GM18873 (cell line): ENCODE data around the gene GDAP1L1.

Experiments used
- ATAC-seq: cut with Tn5 transposase; IDR thresholded peaks from one replicate; pipeline ENCODE4 v1.9.1; 2021; ENCODE audit warnings: mild to moderate bottlenecking, moderate library complexity, moderate number of reproducible peaks; ENCODE audit not compliant: unreplicated experiment, low FRiP score

Gene GDAP1L1

GRCh38 chr20:44247131-44247571 is at the start of gene GDAP1L1:
GDAP1L1 (plus strand) TSS chr20:44247308; CDS start chr20:44247335, 27 bp downstream.
- no peak for ATAC-seq

GRCh38 chr20:44198872-44199271 is 48.2 kb upstream of the GDAP1L1 start:
- no peak for ATAC-seq

DNA sequence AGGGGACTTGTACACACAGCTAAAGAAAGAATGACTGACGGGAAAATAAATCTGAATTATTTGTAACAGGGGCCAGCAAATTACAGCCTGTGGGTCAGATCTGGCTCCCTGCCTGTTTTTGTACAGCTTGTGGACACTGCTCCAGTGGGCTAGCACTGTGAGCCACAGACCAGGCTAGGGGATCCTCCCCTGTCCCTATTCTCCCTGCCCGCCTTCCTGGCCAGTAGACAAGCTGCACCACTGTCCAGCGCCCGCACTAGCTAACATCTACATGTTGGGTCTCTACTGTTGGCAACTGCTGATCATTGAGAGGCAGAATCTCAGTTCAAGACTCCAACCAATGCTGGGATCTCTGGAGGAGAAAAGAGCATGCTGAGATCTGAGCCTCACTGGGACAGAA is 47.2 kb upstream of the GDAP1L1 start:
- no peak for ATAC-seq

GRCh38 chr20:44200371-44200770 is 46.7 kb upstream of the GDAP1L1 start:
- no peak for ATAC-seq

DNA sequence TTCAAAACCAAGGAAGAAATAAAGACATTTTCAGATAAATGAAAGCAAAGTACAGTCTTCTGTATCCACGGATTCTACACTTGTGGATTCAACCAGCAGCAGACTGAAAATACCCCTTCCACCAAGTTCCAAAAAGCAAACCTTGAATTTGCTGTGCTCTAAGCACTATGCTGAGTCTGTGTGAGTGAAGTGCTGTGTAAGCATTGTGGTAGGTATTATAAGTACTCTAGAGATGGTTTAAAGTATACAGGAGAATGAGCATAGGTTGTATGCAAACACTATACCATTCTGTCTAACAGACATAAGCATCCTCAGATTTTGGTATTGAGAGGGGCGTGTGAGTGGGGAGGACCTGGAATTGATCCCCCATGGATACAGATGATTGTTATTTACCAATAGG is 46.1 kb upstream of the GDAP1L1 start:
- no peak for ATAC-seq

- ATAC-seq, result no peak
Observed at GRCh38 chr20:44203161-44203560, 43.9 kb upstream of the GDAP1L1 start.

- no peak for ATAC-seq
Observed at GRCh38 chr20:44204156-44204831, 42.8 kb upstream of the GDAP1L1 start.

DNA sequence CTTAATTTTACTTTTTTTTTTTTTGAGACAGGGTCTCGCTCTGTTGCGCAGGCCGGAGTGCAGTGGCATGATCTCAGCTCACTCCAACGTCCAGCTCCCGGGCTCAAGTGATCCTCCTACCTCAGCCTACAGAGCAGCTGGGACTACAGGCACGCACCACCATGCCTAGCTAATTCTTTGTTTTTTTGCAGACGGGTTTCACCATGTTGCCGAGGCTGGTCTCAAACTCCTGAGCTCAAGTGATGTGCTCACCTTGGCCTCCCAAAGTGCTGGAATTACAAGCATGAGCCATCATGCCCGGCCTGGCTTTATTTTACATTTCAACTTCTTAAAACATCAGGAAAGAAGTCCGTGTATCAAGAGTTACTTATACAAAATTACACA is 42.3 kb upstream of the GDAP1L1 start:
- ATAC-seq, result no peak

DNA sequence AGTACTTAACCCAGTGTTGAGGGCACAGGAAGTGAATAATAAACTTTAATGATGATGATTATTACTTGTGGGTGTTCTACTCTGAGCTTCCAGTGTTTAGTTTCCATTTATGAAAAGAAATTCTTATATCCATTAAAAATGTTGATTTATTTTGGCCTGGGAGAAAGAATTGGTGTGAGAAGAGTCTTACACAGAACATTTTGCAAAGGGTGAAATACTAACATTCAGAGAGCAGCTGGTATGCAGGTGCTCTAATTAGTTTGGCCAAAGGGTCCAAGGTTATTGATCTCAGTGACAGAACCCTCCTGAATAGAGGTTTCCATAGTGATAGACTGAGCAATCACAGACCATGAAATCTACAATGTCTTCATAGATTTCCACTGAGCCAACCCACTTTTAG is 41.0 kb upstream of the GDAP1L1 start:
- ATAC-seq, result no peak

GRCh38 chr20:44207126-44207723 is 39.9 kb upstream of the GDAP1L1 start:
- ATAC-seq, result no peak

GRCh38 chr20:44208165-44208564 is 38.9 kb upstream of the GDAP1L1 start:
- ATAC-seq, result no peak

GRCh38 chr20:44208770-44209169 is 38.3 kb upstream of the GDAP1L1 start:
- ATAC-seq, result no peak

DNA sequence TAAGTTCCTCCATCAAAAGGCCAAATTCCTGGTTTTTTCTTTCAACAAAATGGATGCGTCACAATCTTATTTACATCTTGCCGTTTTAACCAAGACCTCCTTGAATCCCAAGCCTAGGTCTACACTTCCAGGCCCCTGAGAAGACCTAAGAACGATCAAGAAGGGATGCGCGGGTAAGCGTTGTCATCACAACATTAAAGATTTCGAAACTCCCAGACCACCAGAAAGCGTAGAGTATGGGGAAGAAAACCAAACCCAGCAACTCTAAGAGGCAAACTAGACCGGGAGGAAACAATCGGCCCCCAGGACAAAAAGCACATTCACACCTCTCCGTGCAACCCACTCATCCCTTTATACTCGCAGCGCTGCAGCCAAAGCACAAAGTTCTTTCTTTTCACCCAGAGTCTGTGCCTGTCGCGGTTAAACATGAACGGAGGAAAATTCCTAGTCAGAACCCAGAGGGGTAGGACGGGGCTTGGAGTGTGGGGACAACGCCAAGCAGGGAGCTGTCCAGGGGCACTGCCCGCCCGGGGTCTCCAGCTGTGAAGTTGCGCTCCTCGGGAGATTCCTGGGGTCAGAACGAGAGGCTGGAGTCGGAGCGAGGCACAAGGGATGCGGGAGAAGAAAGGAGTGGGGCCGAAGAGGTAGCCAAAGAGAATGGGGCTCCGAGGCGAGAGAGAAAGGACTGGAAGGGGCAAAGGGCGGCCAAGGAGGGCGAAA is 37.3 kb upstream of the GDAP1L1 start:
- peak; percentile 9 for ATAC-seq

DNA sequence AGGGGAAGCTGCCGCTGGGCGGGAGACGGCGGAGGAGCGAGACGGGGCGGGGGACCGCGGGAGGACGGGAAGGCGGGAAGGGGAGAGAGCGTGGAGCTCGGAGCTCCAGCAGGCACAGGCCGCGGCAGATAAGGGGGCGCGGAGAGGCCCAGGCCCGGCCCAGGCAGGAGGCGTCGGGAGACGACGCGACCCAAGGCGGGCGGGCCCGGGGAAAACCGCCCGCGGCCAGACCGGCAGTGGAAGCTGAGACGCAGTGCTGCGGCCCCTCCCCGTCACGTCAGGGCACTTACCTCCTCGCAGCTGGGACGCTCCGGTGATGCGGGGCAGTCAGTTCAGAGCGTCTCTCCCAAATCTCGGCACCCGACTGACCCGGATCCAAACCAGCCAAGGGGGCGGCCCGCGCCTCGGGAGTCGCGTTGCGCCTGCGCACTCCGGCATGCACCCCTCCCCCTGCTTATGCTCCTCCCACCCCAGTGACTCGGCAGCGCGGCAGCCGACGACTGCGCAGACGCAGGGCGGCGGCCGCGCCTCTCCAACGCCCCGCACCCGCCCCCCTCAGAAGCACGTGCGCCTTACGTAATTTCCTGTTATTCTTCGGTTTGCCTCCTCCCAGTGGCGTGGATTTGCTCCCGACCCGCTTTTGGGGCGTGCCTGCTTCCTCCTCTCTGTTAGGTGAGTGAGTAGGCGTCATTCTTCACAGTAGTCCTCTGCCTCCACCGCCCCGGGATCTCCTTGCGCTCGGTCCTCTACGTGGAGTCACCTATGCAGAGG is 36.5 kb upstream of the GDAP1L1 start, which contains the start of gene OSER1:
Gene OSER1 (minus strand): TSS at position 366 of the 771 bp plus-strand sequence. CDS start 3,814 bp downstream, outside the sequence.
- peak; percentile 64 for ATAC-seq

DNA sequence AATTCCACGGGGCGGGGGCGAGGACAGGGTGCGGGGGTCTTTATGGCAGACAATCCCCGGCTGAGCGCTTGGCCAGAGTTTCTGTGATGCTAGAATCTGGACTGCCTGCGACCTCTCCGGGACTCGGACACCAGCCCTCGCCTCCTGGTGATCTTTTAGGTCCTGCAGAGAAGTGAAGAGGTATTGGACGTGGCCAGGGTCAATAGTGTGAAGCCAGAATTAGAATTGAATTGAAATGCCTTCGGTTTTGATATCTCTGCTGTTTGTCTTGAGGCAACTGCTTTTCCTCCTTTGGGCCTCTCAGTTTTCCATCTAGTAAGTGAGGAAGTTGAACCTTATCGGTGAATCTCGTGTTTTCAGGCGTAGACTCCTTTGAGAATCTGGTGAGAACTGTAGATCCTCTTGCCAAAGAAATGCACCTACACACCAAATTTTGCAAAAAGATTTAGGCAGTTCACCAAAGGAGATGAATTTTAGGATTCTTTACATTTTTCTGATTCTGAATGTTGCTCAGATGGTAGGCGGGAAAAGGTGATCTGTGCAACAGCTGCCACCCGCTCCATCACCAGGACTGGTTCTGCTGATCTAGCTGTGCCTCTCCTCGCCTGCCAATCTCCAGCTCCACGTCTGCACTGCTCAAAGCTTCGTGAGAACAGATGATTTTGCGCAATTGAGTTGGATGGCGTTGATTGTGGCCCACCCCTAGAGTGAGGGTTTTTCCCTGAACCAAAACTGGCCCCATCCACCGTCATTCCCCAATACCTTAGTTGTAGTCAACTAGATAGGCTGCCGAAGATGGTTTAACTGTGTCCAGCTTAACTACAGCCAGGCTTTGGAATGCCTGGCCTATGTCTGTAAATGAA is 35.7 kb upstream of the GDAP1L1 start:
- ATAC-seq, result peak; percentile 10

- ATAC-seq, result no peak
Observed at GRCh38 chr20:44212792-44213191, 34.3 kb upstream of the GDAP1L1 start.

GRCh38 chr20:44215125-44215524 is 32.0 kb upstream of the GDAP1L1 start:
- ATAC-seq, result no peak

GRCh38 chr20:44217342-44218092 is 29.6 kb upstream of the GDAP1L1 start:
- ATAC-seq, result no peak

DNA sequence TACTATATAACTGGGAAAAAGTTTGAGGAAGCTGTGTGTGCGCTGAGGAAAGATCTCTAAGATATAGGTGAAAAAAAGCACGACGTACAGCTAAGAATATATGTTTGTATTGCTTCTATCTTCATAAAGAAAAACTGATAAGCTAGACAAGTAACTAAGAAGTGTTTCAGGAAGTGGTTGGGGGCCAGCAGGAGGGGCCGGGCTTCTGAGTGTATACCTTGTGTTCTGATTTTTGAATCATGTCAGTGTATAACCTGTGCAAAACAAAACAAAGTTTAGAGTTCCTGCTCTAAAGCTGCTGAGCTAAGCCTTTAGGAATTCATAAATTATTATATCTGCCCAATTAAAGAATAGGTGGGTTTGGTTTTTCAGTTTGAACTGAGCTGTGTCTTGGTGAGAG is 28.7 kb upstream of the GDAP1L1 start:
- no peak for ATAC-seq
